B cell (primary cell): ENCODE data around the gene PELI1. TPM values are rescaled to one million over a fixed set of nuclear protein-coding genes. Genes with fewer than 3 reads are reported as not detected.
A peak's percentile ranks its signal among the peaks of the same experiment; 100 is the strongest.

ENCODE experiments used
- ATAC-seq: fragments of 200-7000 bp; cut with Tn5 transposase; one replicate; pipeline ENCODE4 v1.10.0; 2021; ENCODE audit warnings: low read depth, mild to moderate bottlenecking, moderate number of reproducible peaks, moderate library complexity
- CTCF ChIA-PET: fragments of 350-600 bp; sonication (Branson Sonifier 250); formaldehyde crosslinking; loops from one replicate; lab custom pipeline; 2021; ENCODE audit warnings: antibody characterized with exemption, inconsistent platforms; lab: Charles Lee
- POLR2A ChIA-PET: fragments of 350-600 bp; sonication (Branson Sonifier 250); formaldehyde crosslinking; loops from one replicate; lab custom pipeline; 2021; ENCODE audit warnings: antibody characterized with exemption; lab: Charles Lee
- DNase-seq: peaks from one replicate; pipeline ENCODE4 v3.0.0; 2013
- H2AFZ ChIP-seq: 2 replicates; pipeline ENCODE4 v1.6.1; 2012; ENCODE audit warnings: mild to moderate bottlenecking, low read depth, low read length; ENCODE audit not compliant: insufficient read depth, poor library complexity, severe bottlenecking
- H3K27ac ChIP-seq, 2 donors: 1 replicate in 1 of 2; 2 replicates in 1 of 2; pipeline ENCODE4 v1.5.1; 2012 to 2013; ENCODE audit warnings: low read length in 2 of 2, mild to moderate bottlenecking in 2 of 2, moderate library complexity in 1 of 2
- H3K27me3 ChIP-seq, 4 experiments: fragments of 200-600 bp in 1 of 4; sonication (generic) in 1 of 4; replicated peaks in 1 of 4; 1 replicate in 2 of 4; 2 replicates in 2 of 4; pipeline versions ENCODE4 v1.6.1 to v1.7.0; 2013 to 2016; ENCODE audit warnings: low read length in 3 of 4, mild to moderate bottlenecking in 2 of 4, mixed read lengths in 1 of 4, moderate library complexity in 1 of 4; ENCODE audit not compliant: insufficient read depth in 4 of 4, control insufficient read depth in 3 of 4; ENCODE audit errors: control extremely low read depth in 1 of 4
- H3K36me3 ChIP-seq, 2 experiments: replicated peaks in 1 of 2; 1 replicate in 1 of 2; 2 replicates in 1 of 2; pipeline versions ENCODE4 v1.6.1 to v1.7.1; 2013; ENCODE audit warnings: low read length in 1 of 2; ENCODE audit not compliant: insufficient read depth in 2 of 2, control insufficient read depth in 1 of 2; ENCODE audit errors: control extremely low read depth in 1 of 2, extremely low read depth in 1 of 2
- H3K4me1 ChIP-seq, 2 donors: fragments of 200-600 bp in 1 of 2; sonication (generic) in 1 of 2; 1 replicate in 1 of 2; 2 replicates in 1 of 2; pipeline versions ENCODE4 v1.5.1 to v1.6.1; 2013 to 2017; ENCODE audit warnings: low read length in 2 of 2; ENCODE audit not compliant: control insufficient read depth in 2 of 2, insufficient read depth in 2 of 2
- H3K4me2 ChIP-seq: replicated peaks from 2 replicates; pipeline ENCODE3; 2012; ENCODE audit warnings: mild to moderate bottlenecking, low read depth, low read length; ENCODE audit not compliant: poor library complexity, severe bottlenecking
- H3K4me3 ChIP-seq, 5 experiments: fragments of 200-600 bp in 1 of 5; sonication (generic) in 1 of 5; 1 replicate in 3 of 5; 2 replicates in 2 of 5; pipeline versions ENCODE4 v1.5.1 to v1.7.0; 2011 to 2016; ENCODE audit warnings: low read length in 4 of 5, mild to moderate bottlenecking in 4 of 5, low read depth in 2 of 5, control low read depth in 1 of 5, moderate library complexity in 1 of 5; ENCODE audit not compliant: insufficient read depth in 1 of 5; ENCODE audit errors: control extremely low read depth in 1 of 5, extremely low read depth in 1 of 5
- H3K79me2 ChIP-seq: fragments of 200-600 bp; sonication (generic); one replicate; pipeline ENCODE4 v1.6.0; 2016; ENCODE audit warnings: low read length; ENCODE audit not compliant: control insufficient read depth, insufficient read depth
- H3K9ac ChIP-seq: fragments of 200-600 bp; sonication (generic); 2 replicates; pipeline ENCODE4 v1.6.1; 2017; ENCODE audit warnings: mild to moderate bottlenecking, low read length, moderate library complexity
- H3K9me3 ChIP-seq, 3 donors: one replicate each; pipeline versions ENCODE4 v1.6.1 to v1.7.1; 2013; ENCODE audit warnings: low read length in 2 of 3; ENCODE audit not compliant: control insufficient read depth in 2 of 3, insufficient read depth in 1 of 3; ENCODE audit errors: control extremely low read depth in 1 of 3
- H4K20me1 ChIP-seq: 2 replicates; pipeline ENCODE4 v1.6.0; 2012; ENCODE audit warnings: mild to moderate bottlenecking, low read length; ENCODE audit not compliant: insufficient read depth, control insufficient read depth, poor library complexity, severe bottlenecking
- H3K27ac Mint-ChIP-seq: one replicate; pipeline ENCODE4 v1.8.0; 2021; ENCODE audit warnings: mixed read lengths
- H3K27me3 Mint-ChIP-seq: one replicate; pipeline ENCODE4 v1.8.0; 2021; ENCODE audit warnings: mixed read lengths
- H3K4me1 Mint-ChIP-seq: one replicate; pipeline ENCODE4 v1.8.0; 2021; ENCODE audit warnings: mixed read lengths
- H3K4me3 Mint-ChIP-seq: one replicate; pipeline ENCODE4 v1.8.0; 2021; ENCODE audit warnings: mixed read lengths
- H3K9me3 Mint-ChIP-seq: one replicate; pipeline ENCODE4 v1.8.0; 2022; ENCODE audit warnings: mixed read lengths; ENCODE audit not compliant: insufficient read depth
- EZH2 ChIP-seq: IDR thresholded peaks from 2 replicates; pipeline ENCODE4 v1.6.1; 2012; ENCODE audit warnings: borderline replicate concordance, low read depth, mild to moderate bottlenecking, moderate library complexity, low read length; ENCODE audit not compliant: insufficient read depth, poor library complexity, severe bottlenecking
- WGBS: methylation state at CpG from one replicate; pipeline ENCODE4 v1.1.5; 2013; ENCODE audit warnings: missing lambda C conversion rate; ENCODE audit not compliant: insufficient coverage; 5-methylcytosine and 5-hydroxymethylcytosine counted together
- intact Hi-C: fragments of 100-400 bp; cut with micrococcal nuclease; formaldehyde crosslinking; loops from one replicate; pipeline ENCODE4 v1.10.0; 2022
- polyA plus RNA-seq: library from polyadenylated mRNA; depleted of rRNA; stranded (reverse); fragments of >200 nt; gene quantifications from 2 replicates; pipeline ENCODE4 v1.2.3, GENCODE V29; 2012
- total RNA-seq, 2 donors: library from RNA; stranded (reverse); fragments of 120-200 nt in 1 of 2; gene quantifications; 1 replicate in 1 of 2; 2 replicates in 1 of 2; pipeline versions ENCODE4 v1.2.3 to v1.2.4, GENCODE V29; 2013 to 2022
- TF ChIP-seq, protein P1 (sequence below): fragments of 200-600 bp; IDR thresholded peaks from one replicate; pipeline ENCODE4 v1.8.0; 2022; ENCODE audit warnings: antibody characterized with exemption, mild to moderate bottlenecking

The PELI1 gene
- total and polyA plus RNA-seq, 2 donors (not counting 1 experiment from before 2014, with no cell fraction given) = 45.3 to 115 TPM

DNA sequence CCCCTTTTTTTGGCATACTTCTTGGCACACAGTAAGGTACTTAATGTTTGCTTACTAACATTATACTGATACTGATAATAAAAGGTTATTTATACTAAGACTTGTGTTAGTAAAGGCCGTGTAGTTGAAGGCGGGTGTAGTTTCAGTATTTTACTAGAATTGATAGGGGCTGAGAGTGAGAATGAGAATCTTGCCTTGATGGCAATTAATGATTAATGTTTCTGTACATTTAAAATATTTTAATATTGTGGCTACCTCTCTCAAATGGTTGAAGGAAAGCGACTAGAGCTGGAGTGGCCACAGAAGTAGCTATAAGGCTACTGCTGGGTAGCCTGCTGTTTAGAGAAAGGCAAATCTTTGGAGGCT is 29.3 kb downstream of the PELI1 start:
- Histone ChIP-seq H2AFZ (no peak overlapping the region), H3K79me2 (peaks cover 87% of the 10 kb centered on the region), H3K9me3 (no peaks in the 10 kb centered on the region), H3K4me2 (no peak overlapping the region), H3K4me3 (no peak overlapping the region), H3K9ac (no peak overlapping the region), H3K36me3 (no peaks in the 10 kb centered on the region), H3K27ac (no peak overlapping the region), H3K27me3 (no peaks in the 10 kb centered on the region), H3K4me1 (peaks cover 11 to 26% of the 10 kb centered on the region in 2 donors), H4K20me1 (peaks cover 56% of the 10 kb centered on the region)
- ChIA-PET POLR2A (no interaction called here), CTCF (interaction anchor here (1.5 kb wide), 1 partner anchor 373 kb away, joined by 4 read pairs; no protein-coding TSS in a partner anchor)
- no peak for TF ChIP-seq EZH2
- TF ChIP-seq, protein P1, sequence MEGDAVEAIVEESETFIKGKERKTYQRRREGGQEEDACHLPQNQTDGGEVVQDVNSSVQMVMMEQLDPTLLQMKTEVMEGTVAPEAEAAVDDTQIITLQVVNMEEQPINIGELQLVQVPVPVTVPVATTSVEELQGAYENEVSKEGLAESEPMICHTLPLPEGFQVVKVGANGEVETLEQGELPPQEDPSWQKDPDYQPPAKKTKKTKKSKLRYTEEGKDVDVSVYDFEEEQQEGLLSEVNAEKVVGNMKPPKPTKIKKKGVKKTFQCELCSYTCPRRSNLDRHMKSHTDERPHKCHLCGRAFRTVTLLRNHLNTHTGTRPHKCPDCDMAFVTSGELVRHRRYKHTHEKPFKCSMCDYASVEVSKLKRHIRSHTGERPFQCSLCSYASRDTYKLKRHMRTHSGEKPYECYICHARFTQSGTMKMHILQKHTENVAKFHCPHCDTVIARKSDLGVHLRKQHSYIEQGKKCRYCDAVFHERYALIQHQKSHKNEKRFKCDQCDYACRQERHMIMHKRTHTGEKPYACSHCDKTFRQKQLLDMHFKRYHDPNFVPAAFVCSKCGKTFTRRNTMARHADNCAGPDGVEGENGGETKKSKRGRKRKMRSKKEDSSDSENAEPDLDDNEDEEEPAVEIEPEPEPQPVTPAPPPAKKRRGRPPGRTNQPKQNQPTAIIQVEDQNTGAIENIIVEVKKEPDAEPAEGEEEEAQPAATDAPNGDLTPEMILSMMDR = no peak
- DNase-seq (no peak), ATAC-seq (no peak)
- no peaks in the 10 kb centered on the region for H3K27me3 Mint-ChIP-seq
- intact Hi-C loops = no loop called here
- WGBS = 100% methylated on average over 1 of the region's 3 CpGs
- H3K4me1 Mint-ChIP-seq = peaks cover 58% of the 10 kb centered on the region
- H3K4me3 Mint-ChIP-seq = peak overlapping the region; percentile 7
- H3K27ac Mint-ChIP-seq = peak overlapping the region; percentile 15
- no peaks in the 10 kb centered on the region for H3K9me3 Mint-ChIP-seq

DNA sequence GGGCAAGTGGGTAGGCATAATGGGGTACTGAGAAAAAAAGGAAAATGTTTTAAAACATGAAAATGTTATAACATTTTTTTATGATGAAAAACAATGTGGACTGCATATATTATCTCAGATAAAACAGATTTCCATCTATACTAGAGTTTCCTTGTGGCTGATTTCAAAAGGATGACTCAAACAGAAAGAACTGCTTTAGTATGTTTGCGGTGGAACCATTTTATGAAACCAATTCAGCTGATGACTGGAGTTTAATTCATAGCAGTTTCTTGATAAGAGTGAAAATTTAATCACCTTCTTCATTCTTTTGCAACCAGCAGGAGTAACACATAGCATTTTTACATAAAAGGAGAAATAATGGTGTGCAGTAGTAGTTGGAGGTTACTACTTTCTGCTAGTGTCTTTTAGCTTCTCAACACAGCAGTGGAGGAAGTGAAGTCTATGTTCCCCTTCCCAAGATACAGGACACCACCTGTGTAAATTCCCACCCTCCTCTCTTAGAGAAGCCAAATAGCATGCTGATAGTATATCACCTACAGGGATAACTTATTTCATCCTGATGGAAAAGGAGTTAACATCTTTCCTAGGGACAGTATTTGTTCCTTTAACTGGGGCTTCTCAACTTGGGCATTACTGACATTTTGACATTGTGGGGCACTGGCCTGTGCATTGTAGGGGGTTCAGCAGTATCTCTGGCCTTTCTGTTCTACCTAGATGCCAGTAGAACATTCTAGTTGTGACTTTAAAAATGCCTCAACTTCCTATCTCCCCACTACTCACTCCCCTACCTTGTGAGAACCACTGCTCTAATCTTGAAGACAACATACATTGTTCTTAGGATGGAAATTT is 29.9 kb downstream of the PELI1 start:
- H3K4me3 Mint-ChIP-seq = peak overlapping the region; percentile 58
- Histone ChIP-seq H3K9ac (no peak overlapping the region), H3K27ac (no peak overlapping the region), H3K36me3 (no peaks in the 10 kb centered on the region), H3K27me3 (no peaks in the 10 kb centered on the region), H3K4me3 (no peak overlapping the region), H3K9me3 (no peaks in the 10 kb centered on the region), H3K4me1 (peaks cover 11 to 26% of the 10 kb centered on the region in 2 donors), H2AFZ (no peak overlapping the region), H3K4me2 (peak overlapping the region; percentile 25), H3K79me2 (peaks cover 87% of the 10 kb centered on the region), H4K20me1 (peaks cover 62% of the 10 kb centered on the region)
- intact Hi-C loops = no loop called here
- CTCF ChIA-PET = no interaction called here
- no peaks in the 10 kb centered on the region for H3K9me3 Mint-ChIP-seq
- WGBS = no CpG with 5 or more reads among the region's 1 CpG
- TF ChIP-seq, protein P1 = no peak
- TF ChIP-seq EZH2 = no peak
- DNase-seq (peak; percentile 20), ATAC-seq (no peak)
- POLR2A ChIA-PET = no interaction called here
- peak overlapping the region; percentile 26 for H3K27ac Mint-ChIP-seq
- H3K4me1 Mint-ChIP-seq = peaks cover 59% of the 10 kb centered on the region
- H3K27me3 Mint-ChIP-seq = no peaks in the 10 kb centered on the region
